DMS 273 (cell line): ENCODE results near the gene ULBP3.
"Not testable (repeated sequence)": the region's sequence is repeated elsewhere in the genome, so short reads cannot be mapped to it uniquely, and the experiment has no call there.

ENCODE experiments used
- DNase-seq: peaks from one replicate; lab custom pipeline; 2025; ENCODE audit not compliant: unreplicated experiment; lab: John Stamatoyannopoulos, UW

The ULBP3 gene

DNA sequence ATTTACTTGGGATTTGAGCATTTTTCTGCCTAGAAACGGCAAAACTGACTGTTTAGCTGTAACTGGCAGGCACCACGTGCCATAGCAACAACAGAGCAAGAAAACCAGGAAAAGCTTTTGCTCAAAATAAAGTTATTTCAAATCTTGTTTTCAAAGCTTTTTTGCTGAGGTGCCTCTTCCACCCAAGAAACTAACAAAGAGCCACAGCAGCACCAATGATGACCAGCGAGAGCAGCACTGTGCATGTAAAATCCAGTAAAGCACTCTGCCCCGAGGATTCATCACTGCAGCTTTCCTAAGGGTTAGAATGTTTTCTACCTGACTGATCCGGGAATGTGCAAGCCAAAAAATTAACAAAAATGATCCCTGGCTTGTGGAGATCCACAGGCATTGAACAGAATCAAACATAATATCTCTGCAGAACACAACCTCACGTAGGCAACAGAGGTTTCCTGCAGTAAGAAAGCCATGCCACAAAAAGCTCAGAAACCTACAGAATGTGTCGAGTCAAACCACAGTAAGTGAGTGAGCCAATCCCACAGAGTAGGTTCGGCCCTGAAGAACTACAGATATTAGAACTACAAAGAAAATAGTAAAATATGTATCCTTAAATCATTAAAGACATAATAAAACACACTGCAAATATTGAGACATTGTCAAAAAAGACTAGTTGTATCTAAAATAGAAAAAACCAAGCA, 7.4 kb upstream of the ULBP3 start:
- DNase-seq: peak; percentile 9

DNA sequence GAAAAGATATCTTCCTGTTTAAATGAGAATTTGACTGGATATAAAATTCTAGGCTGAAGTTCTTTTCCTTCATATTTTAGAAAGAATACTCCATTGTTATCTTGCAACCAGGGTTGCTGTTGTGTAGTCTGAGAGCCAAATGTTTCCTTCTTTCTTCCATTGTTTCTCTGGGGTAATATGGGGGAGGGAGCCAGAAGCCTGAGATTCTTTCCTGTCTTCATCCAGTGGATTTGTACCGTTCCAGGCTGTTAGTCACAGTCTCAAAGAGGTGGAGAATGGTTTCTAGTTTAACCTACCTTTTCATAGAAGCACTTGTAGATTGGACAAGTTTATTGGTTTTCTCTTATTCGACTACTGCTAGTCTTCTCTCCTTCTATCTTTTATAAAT, 6.1 kb upstream of the ULBP3 start:
- DNase-seq: no peak

DNA sequence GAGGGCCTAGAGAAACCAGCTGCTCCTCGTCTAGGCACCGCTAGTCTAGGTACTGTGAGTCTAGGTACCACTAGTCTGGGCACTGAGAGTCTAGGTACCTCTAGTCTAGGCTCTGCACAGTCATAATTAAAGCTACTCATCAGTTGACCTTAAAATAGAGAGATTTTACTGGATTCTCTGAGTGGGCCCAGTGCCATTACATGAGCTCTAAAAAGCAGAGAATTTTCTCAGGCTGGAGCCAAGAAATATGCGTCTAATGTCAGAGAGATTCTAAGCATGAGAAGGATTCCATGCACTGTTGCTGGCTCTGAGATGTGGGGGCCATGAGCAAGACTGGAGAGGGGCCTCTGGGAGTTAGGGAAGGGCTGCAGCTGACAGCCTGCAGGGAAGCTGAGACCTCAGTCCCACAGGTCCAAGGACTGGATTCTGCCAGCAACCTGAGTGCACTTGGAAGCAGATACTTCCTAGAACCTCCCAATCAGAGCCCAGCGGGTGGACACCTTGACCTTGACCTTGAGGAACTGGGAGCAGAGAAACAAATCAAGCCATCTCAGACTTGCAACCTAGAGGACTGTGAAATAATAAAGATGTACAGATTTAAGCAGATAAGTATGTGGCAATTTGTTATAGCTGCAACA, 5.6 kb upstream of the ULBP3 start:
- not testable (repeated sequence) for DNase-seq

DNA sequence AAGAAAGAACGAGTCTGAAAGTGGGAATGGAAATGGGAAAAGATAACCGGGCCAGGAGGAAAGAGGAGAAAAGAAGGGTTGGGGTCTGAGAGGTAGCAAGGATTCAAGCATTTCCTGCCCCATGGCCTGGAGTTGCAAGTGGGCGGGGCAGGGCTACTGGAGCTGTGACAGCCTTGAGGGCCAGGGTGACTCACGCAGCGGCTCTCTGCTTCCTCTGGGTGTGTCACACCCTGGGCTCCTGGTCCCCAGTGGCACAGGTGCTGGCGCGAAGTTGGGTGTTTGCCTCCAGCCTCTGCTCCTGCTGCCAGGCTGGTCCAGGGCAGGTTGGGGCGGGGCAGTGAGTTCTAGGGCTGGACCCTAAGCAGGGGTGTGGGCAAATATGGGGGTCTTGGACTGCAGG, 3.3 kb upstream of the ULBP3 start:
- DNase-seq: peak; percentile 12

DNA sequence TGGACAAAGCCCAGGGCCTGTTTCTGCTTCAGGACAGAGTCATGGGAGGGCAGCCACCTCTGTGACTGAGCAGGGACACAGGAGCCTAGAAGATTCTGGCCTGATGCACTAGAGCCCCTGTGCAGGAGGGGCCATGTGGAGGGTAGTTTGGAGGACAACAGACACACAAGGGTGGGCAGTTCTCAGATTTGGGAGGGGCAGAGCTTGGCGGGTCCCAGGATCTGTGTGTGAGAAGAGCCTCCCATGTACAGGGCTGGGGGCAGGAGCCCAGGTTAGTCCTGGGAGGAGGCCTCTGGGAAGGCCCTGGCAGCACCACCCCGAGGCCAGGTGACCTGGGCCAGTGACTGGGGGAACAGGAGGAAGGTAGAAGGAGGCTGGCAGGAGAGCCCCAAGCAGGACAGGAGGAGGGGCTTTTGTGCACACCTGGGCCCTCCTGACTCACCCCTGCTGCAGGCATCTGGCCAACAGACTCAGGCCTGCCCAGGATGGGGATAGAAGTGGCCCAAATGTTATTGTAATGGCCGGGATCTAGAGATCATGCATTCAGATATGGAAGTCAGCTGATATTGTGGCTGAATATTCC, 1.4 kb upstream of the ULBP3 start:
- no peak for DNase-seq

DNA sequence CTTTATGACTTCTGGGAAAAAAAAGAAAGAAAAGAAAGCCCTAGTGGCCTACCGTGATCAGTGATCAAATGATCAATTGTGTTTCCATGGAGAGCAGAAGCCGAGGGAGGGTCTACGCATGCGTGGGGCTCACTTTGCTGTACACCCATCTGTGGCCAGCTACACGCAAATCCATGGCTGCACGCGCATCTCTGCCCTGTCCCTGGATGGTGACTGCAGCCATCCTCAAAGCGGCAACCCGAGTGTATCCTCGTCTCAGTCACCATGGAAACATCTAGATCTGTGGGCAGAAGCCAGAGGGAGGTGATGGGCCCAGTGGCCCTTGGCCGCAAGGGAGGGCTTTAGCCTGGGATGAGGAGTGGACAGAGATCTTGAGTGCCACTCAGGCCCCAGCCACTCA, 785 bp upstream of the ULBP3 start:
- peak; percentile 32 for DNase-seq

DNA sequence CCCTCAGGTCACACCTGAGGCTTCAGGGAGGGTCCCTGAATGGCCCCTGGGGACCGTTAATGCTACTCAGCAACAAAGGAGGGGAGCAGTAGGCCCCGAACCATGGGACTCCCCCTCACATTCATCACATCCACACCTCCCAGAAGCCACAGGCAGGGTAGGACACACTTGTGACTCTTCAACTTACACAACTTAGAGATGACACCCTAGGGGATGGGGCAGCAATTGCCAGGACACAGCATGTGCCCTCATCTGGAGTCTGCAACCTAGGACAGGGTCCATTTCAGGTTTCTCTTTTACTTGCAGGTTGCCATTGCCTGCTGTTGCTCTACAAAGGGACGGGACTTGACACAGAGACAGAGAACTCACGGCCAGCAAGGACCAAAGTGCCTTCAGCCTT, 770 bp downstream of the ULBP3 start:
- DNase-seq: peak; percentile 34

DNA sequence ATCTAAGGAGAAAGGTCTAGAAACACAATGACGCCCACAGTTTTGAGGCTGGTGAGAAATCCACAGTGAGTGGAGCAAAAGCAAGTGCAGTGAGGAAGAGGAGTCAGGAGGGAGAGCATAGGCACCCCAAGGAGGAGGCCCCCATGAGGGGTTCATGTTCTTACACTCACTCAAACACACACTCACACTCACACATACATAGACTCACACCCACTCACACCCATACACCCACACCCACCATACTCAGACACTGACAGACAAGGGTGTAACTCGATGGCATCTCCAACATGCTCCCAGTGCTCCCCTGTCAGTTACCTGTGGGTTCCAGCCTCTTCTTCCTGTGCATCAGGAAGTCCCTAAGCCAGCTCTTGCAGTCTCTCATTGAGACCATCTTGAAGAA, 3.8 kb downstream of the ULBP3 start:
- no peak for DNase-seq

DNA sequence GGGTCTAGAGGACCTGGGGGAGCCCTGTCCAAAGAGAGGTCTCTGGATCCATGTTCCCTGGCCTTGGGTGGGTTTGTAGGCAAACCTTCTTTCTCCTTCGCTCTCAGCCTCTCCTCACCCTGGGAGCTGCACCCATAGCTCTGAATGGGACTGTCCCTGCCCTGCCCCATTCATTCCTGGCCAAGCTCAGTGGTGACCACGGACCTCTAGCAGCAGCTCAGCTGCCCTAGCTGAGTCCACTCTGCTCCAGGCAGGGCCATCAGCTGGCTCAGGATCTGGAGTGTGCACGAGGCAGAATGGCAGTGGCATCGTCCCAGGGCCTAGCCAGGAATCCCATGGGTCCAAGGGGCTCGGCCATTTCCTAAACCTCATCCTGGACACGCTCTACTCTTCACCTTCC, 5.3 kb downstream of the ULBP3 start:
- DNase-seq: no peak

DNA sequence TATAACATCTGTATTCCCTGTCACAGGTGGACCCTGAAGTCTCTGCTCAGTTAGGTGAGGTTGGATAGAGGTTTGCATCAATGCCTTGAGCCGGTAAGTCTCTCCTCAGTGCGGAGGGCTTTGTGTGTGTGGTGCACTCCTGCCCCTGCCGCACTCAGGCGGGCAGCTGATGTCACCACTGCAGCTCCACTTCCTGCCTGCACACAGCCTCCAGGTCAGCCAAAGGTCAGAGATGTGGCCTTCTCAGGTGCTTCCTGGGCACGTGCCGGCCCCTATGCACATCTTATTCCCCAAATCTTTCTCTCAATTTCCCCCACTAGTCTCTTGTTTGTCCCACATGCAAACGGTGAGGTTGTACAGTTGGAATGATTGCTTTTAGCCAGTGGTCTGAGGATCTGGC, 8.9 kb downstream of the ULBP3 start:
- DNase-seq: not testable (repeated sequence)

DNA sequence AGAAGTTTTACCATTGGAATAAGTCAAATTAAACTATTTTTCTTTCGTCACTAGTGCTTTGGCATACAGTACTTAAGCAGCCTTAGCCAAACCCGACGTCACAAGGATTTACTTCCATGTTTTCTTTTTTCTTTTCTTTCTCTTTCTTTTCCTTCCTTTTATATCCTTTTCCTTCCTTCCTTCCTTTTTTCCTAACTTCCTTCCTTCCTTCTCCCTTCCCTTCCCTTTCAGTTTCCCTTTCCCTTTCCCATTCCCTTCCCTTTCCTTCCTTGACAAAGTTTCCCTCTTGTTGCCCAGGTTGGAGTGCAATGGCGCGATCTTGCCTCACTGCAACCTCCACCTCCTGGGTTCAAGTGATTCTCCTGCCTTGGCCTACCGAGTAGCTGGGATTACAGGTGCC, 9.9 kb downstream of the ULBP3 start:
- DNase-seq: no peak

DNA sequence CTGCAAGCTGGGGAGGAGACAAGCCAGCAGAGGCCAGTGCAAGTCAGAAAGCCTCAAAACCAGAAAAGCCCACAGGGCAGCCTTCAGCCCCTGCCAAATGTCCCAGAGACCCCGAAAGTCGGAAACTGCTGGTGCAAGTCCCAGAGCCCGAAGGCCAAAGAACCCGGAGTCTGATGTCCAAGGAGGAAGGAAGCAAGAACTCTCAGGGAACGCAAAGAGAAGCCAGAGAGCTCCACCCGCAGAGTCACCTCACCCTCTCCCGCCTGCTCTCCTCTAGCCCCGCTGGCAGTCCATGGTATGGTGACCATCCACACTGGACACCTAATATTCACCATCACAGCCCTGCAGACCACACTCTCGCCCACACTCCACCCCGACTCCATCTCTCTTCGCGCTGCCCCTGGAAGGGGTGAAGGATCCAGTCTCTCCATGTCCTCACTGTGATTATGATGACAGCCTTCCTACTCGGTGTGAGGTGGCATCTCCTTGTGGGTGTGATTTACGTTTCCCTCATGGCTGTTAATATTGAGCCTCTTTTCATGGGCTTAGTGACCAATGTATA, 10.6 kb downstream of the ULBP3 start:
- no peak for DNase-seq

DNA sequence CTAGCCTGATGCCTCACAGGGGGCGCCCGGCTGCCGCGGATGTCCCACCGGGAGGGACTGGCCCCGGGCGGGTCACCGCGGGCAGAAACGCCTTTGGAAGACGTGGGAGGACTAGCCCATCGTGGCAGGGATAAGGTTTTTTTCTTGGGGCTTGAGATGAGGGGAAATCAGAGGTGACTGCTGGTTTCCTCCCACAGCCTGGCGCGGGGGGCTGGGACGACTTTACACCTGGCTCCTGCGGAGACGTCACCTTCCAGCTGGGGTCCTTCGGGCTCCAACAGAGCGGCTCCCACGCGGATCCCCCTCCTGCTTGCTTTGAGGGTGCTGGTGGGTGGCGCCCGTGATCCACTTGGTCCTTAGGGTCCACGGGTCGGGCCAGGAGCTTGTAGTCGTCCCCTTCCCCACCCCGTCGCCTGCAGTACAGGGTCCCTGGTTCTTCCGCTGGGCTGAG, 11.4 kb downstream of the ULBP3 start:
- no peak for DNase-seq

DNA sequence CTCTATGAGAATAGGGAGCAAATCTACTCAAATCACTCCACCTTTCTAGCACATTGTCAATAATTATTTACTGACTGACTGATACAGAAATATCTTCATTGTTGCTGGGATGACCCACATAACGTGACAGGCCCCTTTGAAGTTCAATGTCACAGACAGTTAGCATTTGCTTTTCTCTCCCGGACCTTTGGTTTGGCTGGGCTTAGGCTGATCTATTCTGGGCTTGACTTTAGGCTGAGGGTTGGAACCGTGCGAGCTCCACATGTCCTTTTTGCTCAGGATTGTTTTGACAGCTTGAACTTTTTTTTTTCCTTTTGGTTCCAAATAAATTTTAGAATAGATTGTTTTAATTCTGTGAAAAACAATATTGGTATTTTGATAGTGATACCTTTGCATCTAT, 12.0 kb downstream of the ULBP3 start:
- no peak for DNase-seq

DNA sequence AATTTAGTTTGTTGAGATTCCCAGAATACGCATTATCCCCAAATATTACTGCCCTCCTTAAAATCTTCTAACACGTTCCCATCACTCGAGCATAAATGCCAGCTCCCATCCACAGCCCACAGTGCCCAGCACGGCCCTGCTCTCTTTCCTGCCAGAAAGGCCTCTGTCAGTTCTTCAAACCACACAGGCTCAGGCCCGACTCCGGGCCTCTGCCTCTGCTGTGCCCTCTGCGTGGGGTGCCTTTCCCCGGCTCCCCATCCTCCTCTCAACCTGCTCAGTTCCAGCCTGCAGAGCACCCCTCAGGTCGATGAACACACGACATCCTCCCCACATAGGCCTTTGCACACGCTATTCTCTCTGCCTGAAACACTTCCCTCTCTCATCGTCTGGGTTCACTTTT, 12.8 kb downstream of the ULBP3 start:
- DNase-seq: no peak

DNA sequence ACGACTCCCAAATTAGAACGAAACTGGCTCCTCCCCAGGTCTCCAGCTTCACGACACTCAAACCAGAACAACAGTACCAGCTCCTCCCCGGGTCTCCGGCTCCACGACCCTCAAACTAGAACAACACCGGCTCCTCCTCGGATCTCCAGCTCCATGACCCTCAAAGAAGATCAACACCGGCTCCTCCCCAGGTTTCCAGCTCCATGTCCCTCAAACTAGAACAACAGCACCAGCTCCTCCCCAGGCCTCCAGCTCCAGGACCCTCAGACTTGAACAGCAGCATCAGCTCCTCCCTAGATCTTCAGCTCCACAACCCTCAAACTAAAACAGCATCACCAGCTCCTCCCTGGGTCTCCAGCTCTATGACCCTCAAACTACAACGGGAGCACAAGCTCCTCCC, 13.8 kb downstream of the ULBP3 start:
- DNase-seq: no peak

DNA sequence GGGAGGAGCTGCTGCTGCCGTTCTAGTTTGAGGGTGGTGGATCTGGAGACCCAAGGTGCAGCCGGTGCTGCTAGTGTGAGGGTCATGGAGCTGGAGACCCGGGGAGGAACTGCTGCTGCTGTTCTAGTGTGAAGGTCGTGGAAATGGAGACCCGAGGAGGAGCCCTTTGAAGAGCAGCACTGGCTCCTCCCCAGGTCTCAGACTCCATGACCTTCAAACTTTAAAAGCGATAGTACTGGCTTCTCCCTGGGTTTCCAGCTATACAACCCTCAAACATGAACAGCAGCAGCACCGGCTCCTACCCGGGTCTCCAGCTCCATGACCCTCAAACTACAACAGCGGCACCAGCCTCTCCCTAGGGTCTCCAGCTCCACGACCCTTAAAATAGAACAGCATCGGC, 15.5 kb downstream of the ULBP3 start:
- DNase-seq: no peak

DNA sequence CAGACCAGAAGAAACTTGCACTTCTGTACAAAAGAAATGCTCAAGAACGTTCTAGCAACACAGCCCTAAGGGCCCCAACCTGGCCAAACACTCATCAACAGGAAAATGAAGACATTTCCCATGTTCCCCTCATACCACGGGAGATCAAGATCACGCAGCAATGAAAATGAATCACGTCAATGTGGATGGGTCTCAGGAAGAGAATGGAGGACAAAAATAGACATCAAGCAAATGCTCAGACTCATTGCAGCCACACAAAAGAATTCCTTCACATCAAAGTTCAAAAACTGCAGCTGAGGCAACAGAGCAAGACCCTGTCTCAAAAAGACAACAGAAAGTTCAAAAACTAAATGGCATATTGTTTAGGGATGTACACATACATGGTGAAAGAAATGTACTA, 18.1 kb downstream of the ULBP3 start:
- DNase-seq: no peak

DNA sequence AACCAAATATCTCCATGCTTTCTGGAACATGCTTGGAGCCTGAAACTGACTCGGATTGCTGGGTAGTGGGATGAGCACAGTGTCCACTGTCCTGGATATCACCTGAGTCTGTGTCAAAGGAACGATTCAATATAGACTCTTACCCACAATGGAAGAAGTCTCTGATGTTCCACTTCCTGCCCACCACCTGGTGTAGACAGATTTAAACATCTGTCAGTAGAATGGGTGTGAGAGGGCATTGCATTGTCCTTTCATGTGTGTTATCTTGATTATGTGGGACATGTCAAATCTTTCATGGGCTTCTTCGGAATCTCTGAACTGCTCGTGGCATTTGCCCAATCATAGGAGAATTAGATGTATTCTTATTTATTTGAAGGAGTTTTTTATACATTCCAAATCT, 20.8 kb downstream of the ULBP3 start:
- DNase-seq: no peak

DNA sequence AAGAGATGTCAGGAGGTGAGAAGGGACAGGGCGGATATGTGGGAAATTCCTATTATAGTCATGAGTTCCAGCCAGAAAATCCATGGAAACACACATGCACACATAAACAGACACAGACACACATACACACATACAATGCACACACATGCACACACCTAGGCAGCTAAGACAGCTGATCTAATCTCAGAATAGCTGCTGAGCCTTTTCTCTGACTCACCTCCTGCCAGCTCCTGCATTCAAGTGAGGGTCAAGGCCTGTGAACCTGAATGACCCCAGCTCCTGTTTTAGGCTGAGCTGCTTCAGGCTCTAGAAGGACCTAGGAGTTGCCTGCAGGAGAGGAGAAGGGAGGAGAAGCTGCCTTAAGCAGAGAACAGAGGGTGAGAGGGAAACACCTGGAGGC, 22.0 kb downstream of the ULBP3 start:
- DNase-seq: no peak

DNA sequence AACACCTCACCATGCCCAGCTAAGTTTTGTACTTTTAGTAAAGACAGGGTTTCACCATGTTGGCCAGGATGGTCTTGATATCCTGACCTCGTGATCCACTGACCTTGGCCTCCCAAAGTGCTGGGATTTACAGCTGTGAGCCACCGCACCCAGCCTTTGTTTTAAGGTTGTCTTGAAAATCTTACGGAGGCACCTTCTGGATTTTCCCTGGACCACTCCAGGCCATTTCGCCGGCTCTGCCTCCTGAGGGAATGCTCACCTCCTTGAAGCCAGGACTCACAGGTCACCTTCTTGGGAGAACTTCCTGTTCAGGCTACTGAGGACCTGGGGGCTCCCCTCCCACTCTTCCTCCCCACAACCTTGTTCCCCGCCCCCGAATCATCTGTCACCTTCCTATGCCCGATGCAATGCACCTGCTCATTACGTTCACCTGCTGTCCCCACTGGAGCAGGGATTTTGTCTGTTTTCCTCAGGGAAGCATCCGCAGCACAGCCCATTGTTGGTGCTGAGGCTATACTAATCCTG, 24.2 kb downstream of the ULBP3 start:
- no peak for DNase-seq
